Trophoblast cell (in vitro differentiated cells and primary cell): ENCODE data around the gene RGS7.
A peak's percentile ranks its signal among the peaks of the same experiment; 100 is the strongest.
"Not testable (repeated sequence)": the region's sequence is repeated elsewhere in the genome, so short reads cannot be mapped to it uniquely, and the experiment has no call there.

ENCODE experiments used
- DNase-seq, 2 donors: peaks; one replicate each; pipeline ENCODE4 v3.0.0-alpha.2; 2016
- H2AFZ ChIP-seq: 2 replicates; pipeline ENCODE4 v1.6.1; 2013; ENCODE audit warnings: low read length, moderate library complexity, mild to moderate bottlenecking; ENCODE audit not compliant: insufficient read depth, poor library complexity
- H2AK5ac ChIP-seq: 2 replicates; pipeline ENCODE4 v1.6.1; 2013; ENCODE audit warnings: mild to moderate bottlenecking, low read length
- H2BK120ac ChIP-seq: 2 replicates; pipeline ENCODE4 v1.6.1; 2013; ENCODE audit warnings: low read length, mild to moderate bottlenecking, moderate library complexity; ENCODE audit not compliant: insufficient read depth, poor library complexity
- H2BK12ac ChIP-seq: 2 replicates; pipeline ENCODE4 v1.6.1; 2013; ENCODE audit warnings: mild to moderate bottlenecking, low read length, moderate library complexity
- H2BK5ac ChIP-seq: 2 replicates; pipeline ENCODE4 v1.6.1; 2013; ENCODE audit warnings: low read length, low read depth, moderate library complexity, mild to moderate bottlenecking; ENCODE audit not compliant: poor library complexity
- H3K14ac ChIP-seq: 2 replicates; pipeline ENCODE4 v1.6.1; 2013; ENCODE audit warnings: mild to moderate bottlenecking, low read length
- H3K18ac ChIP-seq: 2 replicates; pipeline ENCODE4 v1.6.1; 2013; ENCODE audit warnings: mild to moderate bottlenecking, low read length
- H3K23ac ChIP-seq: 2 replicates; pipeline ENCODE4 v1.6.1; 2013; ENCODE audit warnings: low read length
- H3K27ac ChIP-seq: 2 replicates; pipeline ENCODE4 v1.5.1; 2013; ENCODE audit warnings: low read depth, mild to moderate bottlenecking, inconsistent platforms, low read length, moderate library complexity
- H3K27me3 ChIP-seq: 2 replicates; pipeline ENCODE4 v1.6.1; 2013; ENCODE audit warnings: inconsistent platforms, mild to moderate bottlenecking, low read length, moderate library complexity; ENCODE audit not compliant: insufficient read depth
- H3K36me3 ChIP-seq, 2 experiments: 1 replicate in 1 of 2; 2 replicates in 1 of 2; pipeline ENCODE4 v1.6.1; 2013; ENCODE audit warnings: low read length in 2 of 2, mild to moderate bottlenecking in 2 of 2, moderate library complexity in 1 of 2; ENCODE audit not compliant: insufficient read depth in 2 of 2, control insufficient read depth in 1 of 2
- H3K4ac ChIP-seq: 2 replicates; pipeline ENCODE4 v1.6.1; 2013; ENCODE audit warnings: low read depth, mild to moderate bottlenecking, low read length, moderate library complexity
- H3K4me1 ChIP-seq, 2 experiments: 1 replicate in 1 of 2; 2 replicates in 1 of 2; pipeline ENCODE4 v1.6.1; 2013; ENCODE audit warnings: low read length in 2 of 2, mild to moderate bottlenecking in 2 of 2, moderate library complexity in 1 of 2; ENCODE audit not compliant: insufficient read depth in 2 of 2, control insufficient read depth in 1 of 2
- H3K4me2 ChIP-seq: 2 replicates; pipeline ENCODE4 v1.6.1; 2013; ENCODE audit warnings: inconsistent platforms, mild to moderate bottlenecking, low read length, moderate library complexity
- H3K4me3 ChIP-seq: 2 replicates; pipeline ENCODE4 v1.5.1; 2013; ENCODE audit warnings: mild to moderate bottlenecking, low read depth, low read length, inconsistent platforms
- H3K79me1 ChIP-seq: one replicate; pipeline ENCODE4 v1.6.1; 2013; ENCODE audit warnings: low read length
- H3K79me2 ChIP-seq: 2 replicates; pipeline ENCODE4 v1.6.1; 2013; ENCODE audit warnings: low read length, mild to moderate bottlenecking; ENCODE audit not compliant: control insufficient read depth, insufficient read depth, poor library complexity
- H3K9ac ChIP-seq: 2 replicates; pipeline ENCODE4 v1.6.1; 2013; ENCODE audit warnings: mild to moderate bottlenecking, low read length
- H3K9me3 ChIP-seq: 2 replicates; pipeline ENCODE4 v1.6.1; 2013; ENCODE audit warnings: low read depth, mild to moderate bottlenecking, control low read depth, inconsistent platforms, low read length; ENCODE audit not compliant: insufficient read depth
- H4K12ac ChIP-seq: 2 replicates; pipeline ENCODE4 v1.6.1; 2013; ENCODE audit warnings: low read depth, mild to moderate bottlenecking, low read length, moderate library complexity
- H4K8ac ChIP-seq: 2 replicates; pipeline ENCODE4 v1.6.1; 2013; ENCODE audit warnings: low read depth, mild to moderate bottlenecking, low read length, moderate library complexity
- H4K91ac ChIP-seq: one replicate; pipeline ENCODE4 v1.6.1; 2013; ENCODE audit warnings: low read depth, mild to moderate bottlenecking, low read length, moderate library complexity
- WGBS: extraction: QIAGEN DNeasy Blood & Tissue Kit; methylation state at CpG from one replicate; pipeline ENCODE4 v1.1.7; 2013; ENCODE audit warnings: missing lambda C conversion rate; ENCODE audit not compliant: insufficient read length, insufficient coverage; ENCODE audit errors: extremely low coverage; 5-methylcytosine and 5-hydroxymethylcytosine counted together

The RGS7 gene

DNA sequence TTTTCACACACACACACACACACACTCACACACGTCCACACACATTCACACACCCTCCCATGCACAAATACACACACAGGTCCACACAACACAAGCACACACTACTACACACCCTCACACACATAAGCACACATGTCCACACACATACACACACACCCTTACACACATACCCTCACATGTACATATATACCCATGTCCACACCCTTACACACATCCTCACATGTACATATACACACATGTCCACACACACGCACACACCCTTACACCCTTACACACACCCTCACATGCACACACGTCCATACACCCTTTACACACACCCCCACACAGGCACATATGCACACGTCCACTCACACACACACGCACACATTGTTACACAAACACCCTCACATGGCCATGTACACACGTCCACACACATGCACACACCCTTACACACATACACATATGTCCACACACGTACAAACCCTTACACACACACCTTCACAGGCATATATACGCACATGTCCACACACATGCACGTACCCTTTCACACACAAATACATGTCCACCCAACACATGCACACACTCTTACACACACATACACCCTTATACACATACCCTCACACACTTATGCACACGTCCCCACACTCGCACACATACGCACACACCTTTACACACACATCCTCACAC lies 50.7 kb downstream of the RGS7 start:
- H3K36me3 ChIP-seq: no peaks in the 10 kb centered on the region
- no peak overlapping the region for H4K8ac ChIP-seq
- no peak overlapping the region for H2AK5ac ChIP-seq
- H3K4me1 ChIP-seq: no peaks in the 10 kb centered on the region
- no peak overlapping the region for H2BK120ac ChIP-seq
- H2BK12ac ChIP-seq: no peak overlapping the region
- no peak overlapping the region for H2AFZ ChIP-seq
- no peak overlapping the region for H3K4ac ChIP-seq
- no peaks in the 10 kb centered on the region for H3K79me1 ChIP-seq
- H4K91ac ChIP-seq: no peak overlapping the region
- H3K23ac ChIP-seq: peak overlapping the region; percentile 66
- no peak overlapping the region for H3K9ac ChIP-seq
- no peak overlapping the region for H4K12ac ChIP-seq
- no peaks in the 10 kb centered on the region for H3K27me3 ChIP-seq
- no peak overlapping the region for H2BK5ac ChIP-seq
- H3K4me3 ChIP-seq: peak overlapping the region; percentile 57
- peaks cover 7% of the 10 kb centered on the region for H3K9me3 ChIP-seq
- no peak overlapping the region for H3K27ac ChIP-seq
- H3K4me2 ChIP-seq: no peak overlapping the region
- H3K18ac ChIP-seq: no peak overlapping the region
- WGBS: 100% methylated on average over 3 of the region's 12 CpGs
- H3K79me2 ChIP-seq: no peaks in the 10 kb centered on the region
- DNase-seq: no peak
- H3K14ac ChIP-seq: no peak overlapping the region

DNA sequence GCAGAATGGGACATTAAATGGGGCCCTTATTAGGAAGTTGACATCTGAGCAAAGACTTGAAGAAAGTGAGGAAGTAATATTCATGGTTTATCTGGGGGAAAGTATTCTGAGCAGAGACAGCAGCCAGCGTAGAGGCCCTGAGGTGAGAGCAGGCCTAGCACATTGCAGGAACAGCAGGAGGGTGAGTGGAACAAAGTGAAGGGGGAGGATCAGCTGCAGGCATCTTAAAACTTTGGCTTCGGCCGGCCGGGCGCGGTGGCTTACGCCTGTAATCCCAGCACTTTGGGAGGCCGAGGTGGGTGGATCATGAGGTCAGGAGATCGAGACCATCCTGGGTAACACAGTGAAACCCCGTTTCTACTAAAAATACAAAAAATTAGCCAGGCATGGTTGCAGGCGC lies 55.0 kb downstream of the RGS7 start:
- not testable (repeated sequence) for H3K79me2 ChIP-seq, H3K4me2 ChIP-seq, H2BK120ac ChIP-seq, H3K18ac ChIP-seq, H3K4me3 ChIP-seq, H4K8ac ChIP-seq, H3K27me3 ChIP-seq, H3K9me3 ChIP-seq, H3K4ac ChIP-seq, H4K91ac ChIP-seq, H3K23ac ChIP-seq, H3K27ac ChIP-seq, H3K14ac ChIP-seq, DNase-seq, H2AFZ ChIP-seq, H2BK5ac ChIP-seq, H3K9ac ChIP-seq, H4K12ac ChIP-seq, H2AK5ac ChIP-seq, H2BK12ac ChIP-seq, H3K36me3 ChIP-seq, H3K4me1 ChIP-seq, H3K79me1 ChIP-seq
- no CpG with 5 or more reads among the region's 11 CpGs for WGBS

DNA sequence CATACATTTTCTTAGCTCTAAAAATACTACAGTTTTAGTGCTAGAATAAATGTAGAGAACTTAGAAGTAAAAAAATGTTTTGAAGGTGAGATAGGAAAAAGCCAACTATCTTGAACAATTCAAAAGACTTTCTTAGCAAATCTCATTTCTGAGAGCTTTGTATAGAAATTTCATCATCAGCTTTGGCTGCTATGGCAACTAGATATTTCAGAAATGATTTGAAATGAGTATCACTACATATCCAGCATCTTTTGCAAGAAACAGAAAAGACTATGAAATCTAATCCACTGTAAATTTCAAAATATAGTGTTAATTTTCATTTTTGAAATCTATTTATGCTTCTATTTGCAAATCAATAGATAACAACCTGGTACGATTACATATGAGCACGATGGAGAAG lies 57.7 kb downstream of the RGS7 start:
- no peak overlapping the region for H2BK120ac ChIP-seq
- no peak overlapping the region for H2AK5ac ChIP-seq
- H3K27ac ChIP-seq: no peak overlapping the region

DNA sequence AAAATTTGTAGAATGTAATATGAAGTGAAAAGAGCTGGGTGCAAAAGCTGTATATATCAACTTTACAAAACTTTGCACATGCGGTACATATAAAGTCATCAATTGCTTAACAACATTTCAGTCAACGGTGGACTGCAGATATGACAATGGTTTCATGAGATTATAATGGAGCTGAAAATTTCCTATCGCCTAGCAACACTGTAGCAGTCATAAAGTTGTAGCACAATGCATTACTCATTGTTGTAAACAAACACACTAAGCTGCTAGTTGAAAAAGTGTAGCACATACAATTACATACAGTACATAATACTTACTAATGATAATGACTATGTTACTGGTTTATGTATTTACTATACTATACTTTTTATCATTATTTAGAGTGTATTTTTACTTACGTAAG lies 64.0 kb downstream of the RGS7 start:
- Histone ChIP-seq H2BK12ac (no peak overlapping the region), H4K12ac (no peak overlapping the region), H4K91ac (no peak overlapping the region), H3K23ac (no peak overlapping the region), H3K79me1 (no peaks in the 10 kb centered on the region), H3K9me3 (no peaks in the 10 kb centered on the region), H3K4me3 (no peak overlapping the region), H3K4ac (no peak overlapping the region), H3K14ac (no peak overlapping the region), H3K18ac (no peak overlapping the region), H2BK120ac (no peak overlapping the region), H3K36me3 (no peaks in the 10 kb centered on the region), H3K79me2 (no peaks in the 10 kb centered on the region), H3K9ac (no peak overlapping the region), H2BK5ac (no peak overlapping the region), H3K27me3 (no peaks in the 10 kb centered on the region), H2AFZ (no peak overlapping the region), H3K4me2 (no peak overlapping the region), H3K27ac (no peak overlapping the region), H4K8ac (no peak overlapping the region), H3K4me1 (no peaks in the 10 kb centered on the region), H2AK5ac (no peak overlapping the region)
- no CpG with 5 or more reads among the region's 4 CpGs for WGBS
- no peak for DNase-seq

More for the DNA sequence above, 57.7 kb downstream of the RGS7 start:
- no CpG with 5 or more reads among the region's 2 CpGs for WGBS
- Histone ChIP-seq H3K36me3 (no peaks in the 10 kb centered on the region), H3K4me1 (no peaks in the 10 kb centered on the region), H2BK12ac (no peak overlapping the region), H3K4me3 (no peak overlapping the region), H3K9ac (no peak overlapping the region), H3K18ac (no peak overlapping the region), H4K8ac (no peak overlapping the region), H4K91ac (no peak overlapping the region), H2AFZ (no peak overlapping the region), H3K9me3 (no peaks in the 10 kb centered on the region), H3K27me3 (no peaks in the 10 kb centered on the region), H3K79me2 (no peaks in the 10 kb centered on the region), H3K4me2 (no peak overlapping the region), H3K14ac (no peak overlapping the region), H4K12ac (no peak overlapping the region), H2BK5ac (no peak overlapping the region), H3K4ac (no peak overlapping the region), H3K79me1 (no peaks in the 10 kb centered on the region), H3K23ac (no peak overlapping the region)
- peak in 1 of 2 donors; percentile 34 for DNase-seq
